Occipital lobe (tissue), 2 donors: ENCODE results near the gene INO80. TPM values are rescaled to one million over a fixed set of nuclear protein-coding genes. Genes with fewer than 3 reads are reported as not detected.

Experiments
- DNase-seq: peaks from one replicate; lab custom pipeline; 2025; lab: John Stamatoyannopoulos, UW
- total RNA-seq: library from RNA; depleted of rRNA; stranded (reverse); fragments of >200 nt; gene quantifications from one replicate; pipeline ENCODE4 v1.2.3, GENCODE V29; 2014

INO80 gene
- total RNA-seq, 1 donor from 2014 or later, result 50.8 TPM

GRCh38 chr15:40948706-40949473 is 167.2 kb downstream of the INO80 start:
- no peak for DNase-seq

- no peak for DNase-seq
Measured at GRCh38 chr15:40944510-40945296, 171.4 kb downstream of the INO80 start.

- no peak for DNase-seq
Measured at GRCh38 chr15:40943764-40944365, 172.2 kb downstream of the INO80 start.

- DNase-seq, result no peak
Measured at GRCh38 chr15:40942878-40943277, 173.2 kb downstream of the INO80 start.

GRCh38 chr15:40942337-40942854 is 173.7 kb downstream of the INO80 start:
- no peak for DNase-seq

GRCh38 chr15:40941528-40942336 is 174.3 kb downstream of the INO80 start:
- DNase-seq, result peak; percentile 56

- DNase-seq, result no peak
Measured at GRCh38 chr15:40941068-40941527, 175.0 kb downstream of the INO80 start.

- no peak for DNase-seq
Measured at GRCh38 chr15:40940296-40940801, 175.7 kb downstream of the INO80 start.

GRCh38 chr15:40938536-40938870 is 177.6 kb downstream of the INO80 start:
- no peak for DNase-seq

- no peak for DNase-seq
Measured at GRCh38 chr15:40937762-40938535, 178.1 kb downstream of the INO80 start.

GRCh38 chr15:40936709-40937666 is 179.1 kb downstream of the INO80 start:
- no peak for DNase-seq

- no peak for DNase-seq
Measured at GRCh38 chr15:40936234-40936708, 179.8 kb downstream of the INO80 start.

- no peak for DNase-seq
Measured at GRCh38 chr15:40934457-40934856, 181.6 kb downstream of the INO80 start.

- no peak for DNase-seq
Measured at GRCh38 chr15:40933517-40933902, 182.6 kb downstream of the INO80 start.

GRCh38 chr15:40932649-40933516 is 183.2 kb downstream of the INO80 start:
- DNase-seq, result no peak

- DNase-seq, result no peak
Measured at GRCh38 chr15:40932156-40932555, 183.9 kb downstream of the INO80 start.

GRCh38 chr15:40931300-40932142 is 184.6 kb downstream of the INO80 start:
- DNase-seq, result no peak
